ENCODE measurements around the gene HS6ST3. TPM values are rescaled to one million over a fixed set of nuclear protein-coding genes. Genes with fewer than 3 reads are reported as not detected.

HS6ST3 gene
- total and polyA plus RNA-seq, 2 of the 13 experiments (the other 11 are each of a cell fraction or from before 2014, with no cell fraction given), result not detected

DNA sequence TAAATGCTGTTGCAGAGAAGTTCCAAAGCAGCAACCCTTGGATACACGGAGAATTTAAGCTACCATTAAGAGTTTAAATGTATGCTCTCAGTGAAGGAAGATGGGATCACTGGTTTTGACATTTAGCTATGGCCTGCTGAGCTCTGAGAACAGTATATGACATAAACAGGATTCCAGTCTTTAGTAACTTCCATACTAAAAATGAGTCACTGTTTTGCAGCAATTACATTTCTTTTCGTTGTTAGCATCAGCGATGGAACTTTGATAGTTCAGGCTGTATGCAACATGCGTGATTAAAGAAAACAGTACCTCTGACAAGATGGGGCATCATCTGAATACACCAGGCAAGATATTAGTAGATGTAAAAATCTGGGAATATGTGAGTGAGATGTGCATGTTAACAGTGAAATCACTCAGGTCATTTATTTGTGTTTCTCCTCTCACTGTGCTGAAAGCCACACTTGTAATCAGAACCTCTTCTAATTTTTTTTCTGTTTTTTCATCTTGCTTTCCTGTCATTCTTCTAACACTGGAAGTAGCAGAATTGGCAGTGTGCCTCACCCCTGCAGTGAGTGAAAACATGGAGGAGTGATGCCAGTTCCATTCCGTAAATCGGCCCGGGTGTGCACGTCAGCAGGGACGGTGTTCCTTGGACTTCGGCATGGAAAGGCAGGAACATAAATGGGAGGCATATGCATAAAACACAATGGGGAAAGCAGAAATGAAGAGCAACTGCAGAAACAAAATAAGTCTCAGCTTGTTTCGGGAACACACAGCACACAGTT, 542.8 kb downstream of the HS6ST3 start:
- BruUV-seq (replicated peaks), result no TSS peak
- intact Hi-C loops (cut with micrococcal nuclease; ENCODE audit: unreplicated experiment) (no loop called here), in situ Hi-C loops (cut with HindIII; ENCODE audit: extremely low pct_ligation_motif_present, low pct_unique_long_range_greater_than_20kb) (no loop called here)
- Histone ChIP-seq H3K27me3 (ENCODE audit: control insufficient read depth in 1 of 2, insufficient read depth in 2 of 2, low read length in 2 of 2) (no peaks in the 10 kb centered on the region), H3K79me2 (ENCODE audit: insufficient read depth, low read length) (no peaks in the 10 kb centered on the region), H3K36me3 (replicated peaks in 1 of 2; ENCODE audit: control insufficient read depth in 1 of 2, insufficient read depth in 2 of 2, low read length in 2 of 2) (no peaks in the 10 kb centered on the region), H3K9ac (ENCODE audit: insufficient read depth, low read depth, low read length) (no peak overlapping the region), H3K27ac (ENCODE audit: extremely low read length, insufficient read depth, low read length) (no peak overlapping the region), H3K4me3 (replicated peaks in 1 of 3; ENCODE audit: insufficient read depth in 1 of 3, low read depth in 2 of 3, low read length in 3 of 3) (no peak overlapping the region), H4K20me1 (ENCODE audit: insufficient read depth, low read length) (no peaks in the 10 kb centered on the region), H2AFZ (ENCODE audit: low read length) (no peak overlapping the region), H3K4me2 (ENCODE audit: low read depth, low read length) (no peak overlapping the region), H3K9me3 (ENCODE audit: low read length) (no peaks in the 10 kb centered on the region), H3K4me1 (ENCODE audit: insufficient read depth, low read length) (no peaks in the 10 kb centered on the region)
- POLR2A ChIA-PET, result no interaction called here
- CTCF ChIA-PET (ENCODE audit: low intra/inter-chr PET ratio, low total read pairs), result no interaction called here
- FAIRE-seq (no peak), ATAC-seq (no peak), DNase-seq (ENCODE audit: low spot score) (no peak)
- WGBS (ENCODE audit: low lambda C conversion rate), result 43% methylated on average over 11 of the region's 11 CpGs
- TF ChIP-seq ZNF430 (CRISPR knock-in tag; IDR thresholded peaks at IDR 0.05) (no peak), KAT7 (CRISPR knock-in tag; IDR thresholded peaks at IDR 0.05; ENCODE audit: borderline replicate concordance) (no peak), ZFYVE20 (CRISPR knock-in tag; IDR thresholded peaks at IDR 0.05; ENCODE audit: borderline replicate concordance, low read depth) (no peak), SAFB2 (CRISPR knock-in tag; IDR thresholded peaks at IDR 0.05; ENCODE audit: borderline replicate concordance, low read depth) (no peak), ZNF431 (CRISPR knock-in tag; IDR thresholded peaks at IDR 0.05; ENCODE audit: borderline replicate concordance, low read depth) (no peak), CENPX (CRISPR knock-in tag; IDR thresholded peaks at IDR 0.05) (no peak), PHB2 (IDR thresholded peaks at IDR 0.05; ENCODE audit: partially characterized antibody) (no peak), ZNF329 (CRISPR knock-in tag; IDR thresholded peaks at IDR 0.05; ENCODE audit: low read depth) (no peak), ZNF850 (CRISPR knock-in tag; conservative IDR thresholded peaks at IDR 0.05) (no peak), GFI1 (CRISPR knock-in tag; IDR thresholded peaks at IDR 0.05; ENCODE audit: borderline replicate concordance) (no peak), ZNF136 (CRISPR knock-in tag; IDR thresholded peaks at IDR 0.05; ENCODE audit: low read depth) (no peak), PPARG (CRISPR knock-in tag; conservative IDR thresholded peaks at IDR 0.05) (no peak), ZNF558 (CRISPR knock-in tag; IDR thresholded peaks at IDR 0.05; ENCODE audit: borderline replicate concordance) (no peak)
- TF ChIP-seq, protein P1, sequence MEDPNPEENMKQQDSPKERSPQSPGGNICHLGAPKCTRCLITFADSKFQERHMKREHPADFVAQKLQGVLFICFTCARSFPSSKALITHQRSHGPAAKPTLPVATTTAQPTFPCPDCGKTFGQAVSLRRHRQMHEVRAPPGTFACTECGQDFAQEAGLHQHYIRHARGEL (CRISPR knock-in tag; IDR thresholded peaks at IDR 0.05), result no peak
